ENCODE results near the gene POC1A.

The POC1A gene

GRCh38 chr3:52039846-52040245, 114.4 kb downstream of the POC1A start:
- Histone ChIP-seq H3K27me3 (ENCODE audit: insufficient read depth, poor library complexity, severe bottlenecking) (no peaks in the 10 kb centered on the region), H3K4me3 (ENCODE audit: severe bottlenecking) (no peak overlapping the region), H3K4me1 (ENCODE audit: insufficient read depth, poor library complexity, severe bottlenecking) (peaks cover 24% of the 10 kb centered on the region), H3K27ac (ENCODE audit: poor library complexity, severe bottlenecking) (peak overlapping the region; percentile 62), H3K9me3 (ENCODE audit: severe bottlenecking) (no peaks in the 10 kb centered on the region), H3K36me3 (ENCODE audit: low read depth) (no peaks in the 10 kb centered on the region)
- no peak for DNase-seq (ENCODE audit: low spot score)
- no peak for ATAC-seq (ENCODE audit: low read depth)
- TF ChIP-seq, protein P1, sequence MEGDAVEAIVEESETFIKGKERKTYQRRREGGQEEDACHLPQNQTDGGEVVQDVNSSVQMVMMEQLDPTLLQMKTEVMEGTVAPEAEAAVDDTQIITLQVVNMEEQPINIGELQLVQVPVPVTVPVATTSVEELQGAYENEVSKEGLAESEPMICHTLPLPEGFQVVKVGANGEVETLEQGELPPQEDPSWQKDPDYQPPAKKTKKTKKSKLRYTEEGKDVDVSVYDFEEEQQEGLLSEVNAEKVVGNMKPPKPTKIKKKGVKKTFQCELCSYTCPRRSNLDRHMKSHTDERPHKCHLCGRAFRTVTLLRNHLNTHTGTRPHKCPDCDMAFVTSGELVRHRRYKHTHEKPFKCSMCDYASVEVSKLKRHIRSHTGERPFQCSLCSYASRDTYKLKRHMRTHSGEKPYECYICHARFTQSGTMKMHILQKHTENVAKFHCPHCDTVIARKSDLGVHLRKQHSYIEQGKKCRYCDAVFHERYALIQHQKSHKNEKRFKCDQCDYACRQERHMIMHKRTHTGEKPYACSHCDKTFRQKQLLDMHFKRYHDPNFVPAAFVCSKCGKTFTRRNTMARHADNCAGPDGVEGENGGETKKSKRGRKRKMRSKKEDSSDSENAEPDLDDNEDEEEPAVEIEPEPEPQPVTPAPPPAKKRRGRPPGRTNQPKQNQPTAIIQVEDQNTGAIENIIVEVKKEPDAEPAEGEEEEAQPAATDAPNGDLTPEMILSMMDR (IDR thresholded peaks at IDR 0.05; ENCODE audit: poor library complexity, severe bottlenecking), result no peak

GRCh38 chr3:52039426-52039825, 114.8 kb downstream of the POC1A start:
- no peaks in the 10 kb centered on the region for H3K27me3 ChIP-seq (ENCODE audit: insufficient read depth, poor library complexity, severe bottlenecking)
- DNase-seq (ENCODE audit: low spot score) (no peak), ATAC-seq (ENCODE audit: low read depth) (no peak)
- peak overlapping the region; percentile 62 for H3K27ac ChIP-seq (ENCODE audit: poor library complexity, severe bottlenecking)
- no peaks in the 10 kb centered on the region for H3K36me3 ChIP-seq (ENCODE audit: low read depth)
- peaks cover 22% of the 10 kb centered on the region for H3K4me1 ChIP-seq (ENCODE audit: insufficient read depth, poor library complexity, severe bottlenecking)
- no peaks in the 10 kb centered on the region for H3K9me3 ChIP-seq (ENCODE audit: severe bottlenecking)
- no peak overlapping the region for H3K4me3 ChIP-seq (ENCODE audit: severe bottlenecking)
- TF ChIP-seq, protein P1 (IDR thresholded peaks at IDR 0.05; ENCODE audit: poor library complexity, severe bottlenecking), result no peak

DNA sequence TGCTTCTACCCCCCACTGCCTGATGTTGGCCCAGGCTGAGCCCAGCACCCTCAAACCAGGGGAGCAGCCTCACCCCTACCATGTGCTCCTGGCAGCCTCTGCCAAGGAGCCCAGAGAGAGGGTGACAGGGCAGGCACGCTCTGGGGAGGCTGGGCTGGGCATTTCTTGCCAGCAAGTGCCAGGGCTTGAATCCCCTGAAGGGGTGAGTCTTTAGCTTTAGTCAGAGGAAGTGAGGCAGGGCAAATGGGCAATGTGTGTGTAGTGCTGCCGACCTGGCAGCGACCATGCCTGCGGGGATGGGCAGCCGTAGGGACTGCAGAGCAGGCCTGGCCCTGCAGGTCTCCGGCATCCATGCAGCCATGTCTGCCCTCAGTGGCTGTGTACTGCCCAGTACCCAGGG, 116.0 kb downstream of the POC1A start:
- DNase-seq (ENCODE audit: low spot score) (no peak), ATAC-seq (ENCODE audit: low read depth) (peak; percentile 63)
- H3K4me3 ChIP-seq (ENCODE audit: severe bottlenecking), result no peak overlapping the region
- no peaks in the 10 kb centered on the region for H3K36me3 ChIP-seq (ENCODE audit: low read depth)
- H3K9me3 ChIP-seq (ENCODE audit: severe bottlenecking), result no peaks in the 10 kb centered on the region
- peaks cover 22% of the 10 kb centered on the region for H3K4me1 ChIP-seq (ENCODE audit: insufficient read depth, poor library complexity, severe bottlenecking)
- no peaks in the 10 kb centered on the region for H3K27me3 ChIP-seq (ENCODE audit: insufficient read depth, poor library complexity, severe bottlenecking)
- TF ChIP-seq, protein P1 (IDR thresholded peaks at IDR 0.05; ENCODE audit: poor library complexity, severe bottlenecking), result no peak
- H3K27ac ChIP-seq (ENCODE audit: poor library complexity, severe bottlenecking), result peak overlapping the region; percentile 62

DNA sequence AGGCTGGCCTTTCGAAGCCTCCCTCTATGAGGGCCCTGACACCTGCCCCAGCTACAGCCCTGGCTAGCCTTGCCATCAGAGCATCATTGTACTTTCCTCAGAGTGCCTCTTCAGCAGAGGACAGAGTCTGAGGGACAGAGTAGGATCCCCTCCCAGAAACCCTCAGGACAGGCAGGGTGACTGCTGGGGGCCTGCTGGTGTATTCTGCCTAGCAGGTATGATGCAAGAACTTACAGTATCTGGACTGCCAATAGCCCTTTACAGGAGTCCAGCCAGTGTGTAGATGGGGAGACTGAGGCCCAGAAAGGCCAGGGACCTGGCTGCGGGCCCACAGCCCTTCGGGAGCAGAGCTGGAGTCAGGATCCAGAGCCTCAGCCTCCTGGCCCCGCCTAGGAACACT, 116.9 kb downstream of the POC1A start:
- DNase-seq (ENCODE audit: low spot score), result no peak
- no peaks in the 10 kb centered on the region for H3K36me3 ChIP-seq (ENCODE audit: low read depth)
- H3K4me1 ChIP-seq (ENCODE audit: insufficient read depth, poor library complexity, severe bottlenecking), result peaks cover 22% of the 10 kb centered on the region
- no peak overlapping the region for H3K4me3 ChIP-seq (ENCODE audit: severe bottlenecking)
- peak overlapping the region; percentile 62 for H3K27ac ChIP-seq (ENCODE audit: poor library complexity, severe bottlenecking)
- TF ChIP-seq, protein P1 (IDR thresholded peaks at IDR 0.05; ENCODE audit: poor library complexity, severe bottlenecking), result no peak
- H3K27me3 ChIP-seq (ENCODE audit: insufficient read depth, poor library complexity, severe bottlenecking), result no peaks in the 10 kb centered on the region
- ATAC-seq (ENCODE audit: low read depth), result no peak; the same call in 2 of the 3 replicates
- H3K9me3 ChIP-seq (ENCODE audit: severe bottlenecking), result no peaks in the 10 kb centered on the region

DNA sequence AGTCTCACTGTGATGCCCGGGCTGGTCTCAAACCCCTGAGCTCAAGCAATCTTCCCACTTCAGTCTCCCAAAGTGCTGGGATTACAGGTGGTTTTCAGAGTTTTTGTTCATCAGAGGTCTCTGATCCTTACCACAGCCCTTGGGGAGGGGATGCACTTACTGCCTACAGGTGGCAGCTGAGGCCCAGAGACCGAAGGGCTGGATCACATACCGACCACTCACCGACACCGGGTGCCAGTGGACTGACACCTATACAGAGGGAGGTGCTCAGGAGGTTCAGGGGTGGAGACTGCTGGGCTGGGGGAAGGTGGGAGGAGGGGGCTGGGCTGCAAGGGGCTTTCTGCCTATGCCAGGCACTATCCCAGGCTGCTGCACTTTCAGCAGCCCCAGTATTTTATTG, 117.4 kb downstream of the POC1A start:
- Histone ChIP-seq H3K4me3 (ENCODE audit: severe bottlenecking) (no peak overlapping the region), H3K9me3 (ENCODE audit: severe bottlenecking) (no peaks in the 10 kb centered on the region), H3K36me3 (ENCODE audit: low read depth) (no peaks in the 10 kb centered on the region), H3K27ac (ENCODE audit: poor library complexity, severe bottlenecking) (peak overlapping the region; percentile 62), H3K27me3 (ENCODE audit: insufficient read depth, poor library complexity, severe bottlenecking) (no peaks in the 10 kb centered on the region), H3K4me1 (ENCODE audit: insufficient read depth, poor library complexity, severe bottlenecking) (peaks cover 22% of the 10 kb centered on the region)
- no peak for DNase-seq (ENCODE audit: low spot score)
- TF ChIP-seq, protein P1 (IDR thresholded peaks at IDR 0.05; ENCODE audit: poor library complexity, severe bottlenecking), result peak; percentile 46
- ATAC-seq (ENCODE audit: low read depth), result peak; percentile 60
